HG02642 (cell line): ENCODE measurements around the gene RTEL1.
"Not testable (repeated sequence)": the region's sequence is repeated elsewhere in the genome, so short reads cannot be mapped to it uniquely, and the experiment has no call there.

Source experiments
- ATAC-seq: cut with Tn5 transposase; IDR thresholded peaks from one replicate; pipeline ENCODE4 v1.9.1; 2021; ENCODE audit warnings: mild to moderate bottlenecking; ENCODE audit not compliant: unreplicated experiment, poor library complexity

The RTEL1 gene

DNA sequence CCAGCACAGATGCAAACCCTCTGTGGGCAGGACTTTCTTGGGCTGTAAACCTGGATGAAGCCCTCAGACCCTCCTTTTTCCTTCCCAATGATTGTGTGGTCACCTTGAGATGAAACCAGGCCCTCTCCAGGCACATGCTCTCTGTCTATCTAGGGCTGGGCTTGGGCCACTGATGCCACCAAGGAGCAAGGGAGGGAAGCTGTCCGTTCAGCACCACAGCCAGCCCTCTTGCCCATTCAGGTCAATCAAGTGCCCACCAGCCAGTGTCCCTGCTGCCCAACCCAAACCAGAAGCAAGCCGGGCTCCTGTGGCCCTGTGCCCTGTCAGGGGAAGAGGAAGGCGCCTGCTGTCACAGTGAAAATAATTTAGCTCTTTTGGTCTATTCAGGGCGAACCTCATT lies 12.9 kb upstream of the RTEL1 start:
- ATAC-seq = no peak

DNA sequence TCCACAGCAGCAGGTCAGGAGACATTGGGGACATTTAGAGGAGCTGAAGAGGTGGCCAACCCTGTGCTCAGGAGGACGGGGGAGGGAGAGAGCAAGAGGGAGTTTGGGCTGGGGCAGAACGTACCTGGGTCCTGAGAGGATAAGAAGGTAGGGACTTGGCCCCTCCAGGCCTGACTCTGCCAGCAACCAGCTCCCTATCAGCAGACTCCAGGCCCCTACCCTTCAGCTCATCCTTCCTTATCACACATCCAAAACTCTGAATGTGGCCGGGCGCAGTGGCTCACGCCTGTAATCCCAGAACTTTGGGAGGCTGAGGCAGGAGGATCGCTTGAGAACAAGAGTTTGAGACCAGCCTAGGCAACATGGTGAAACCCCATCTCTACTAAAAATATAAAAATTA lies 9.9 kb upstream of the RTEL1 start:
- ATAC-seq = no peak

DNA sequence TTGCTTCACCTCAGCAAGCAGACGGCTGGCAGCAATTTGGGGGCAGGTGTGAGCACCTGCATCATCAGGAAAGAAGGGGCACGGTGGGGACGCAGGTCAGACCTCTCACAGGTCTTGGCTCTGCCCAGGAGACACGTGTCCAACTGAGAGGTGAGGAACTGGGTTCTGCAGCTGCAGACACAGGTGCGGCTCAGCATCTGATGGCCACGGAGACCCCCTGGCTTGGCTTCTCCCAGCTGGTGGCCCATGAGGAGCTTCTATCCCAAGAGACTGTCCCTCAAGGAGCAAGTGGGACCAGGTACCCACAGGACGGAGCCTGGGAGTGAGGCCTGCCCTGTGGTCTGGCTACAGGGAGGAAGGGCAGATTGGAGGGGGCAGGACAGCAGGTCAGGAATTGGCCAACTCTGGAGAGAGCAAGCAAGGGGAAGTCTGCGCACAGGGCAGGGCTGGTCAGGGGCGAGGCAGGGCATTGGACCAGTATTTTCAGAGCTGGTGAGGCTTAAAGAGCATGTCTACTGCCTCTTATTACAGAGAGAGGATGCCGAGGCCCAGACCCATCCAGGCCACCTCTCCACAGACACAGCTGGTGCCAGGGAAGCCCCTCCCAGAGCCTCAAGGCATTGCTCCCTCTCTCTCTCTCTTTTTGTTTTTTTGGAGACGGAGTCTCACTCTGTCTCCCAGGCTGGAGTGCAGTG lies 9.1 kb upstream of the RTEL1 start:
- ATAC-seq = no peak

DNA sequence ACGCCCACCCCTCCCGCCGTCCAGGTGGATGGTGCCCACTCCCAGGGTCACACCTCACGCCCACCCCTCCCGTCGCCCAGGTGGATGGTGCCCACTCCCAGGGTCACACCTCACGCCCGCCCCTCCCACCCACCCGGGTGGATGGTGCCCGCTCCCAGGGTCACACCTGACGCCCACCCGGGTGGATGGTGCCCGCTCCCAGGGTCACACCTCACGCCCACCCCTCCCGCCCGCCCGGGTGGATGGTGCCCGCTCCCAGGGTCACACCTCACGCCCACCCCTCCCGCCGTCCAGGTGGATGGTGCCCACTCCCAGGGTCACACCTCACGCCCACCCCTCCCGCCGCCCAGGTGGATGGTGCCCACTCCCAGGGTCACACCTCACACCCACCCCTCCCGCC lies 7.6 kb upstream of the RTEL1 start:
- ATAC-seq = not testable (repeated sequence)

DNA sequence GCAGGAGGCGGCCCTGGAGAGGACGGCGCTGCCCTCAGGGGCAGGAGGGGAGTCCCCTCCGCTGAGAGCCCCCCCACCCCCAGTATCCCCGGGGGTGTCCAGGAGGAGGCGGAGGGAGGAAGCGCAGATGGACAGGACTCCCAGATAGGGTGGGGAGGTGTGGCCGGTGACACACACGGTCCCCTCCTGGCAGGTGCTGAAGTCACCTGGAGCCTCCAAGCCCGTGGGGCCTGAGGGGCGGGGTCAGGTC lies 6.2 kb upstream of the RTEL1 start:
- ATAC-seq = no peak

DNA sequence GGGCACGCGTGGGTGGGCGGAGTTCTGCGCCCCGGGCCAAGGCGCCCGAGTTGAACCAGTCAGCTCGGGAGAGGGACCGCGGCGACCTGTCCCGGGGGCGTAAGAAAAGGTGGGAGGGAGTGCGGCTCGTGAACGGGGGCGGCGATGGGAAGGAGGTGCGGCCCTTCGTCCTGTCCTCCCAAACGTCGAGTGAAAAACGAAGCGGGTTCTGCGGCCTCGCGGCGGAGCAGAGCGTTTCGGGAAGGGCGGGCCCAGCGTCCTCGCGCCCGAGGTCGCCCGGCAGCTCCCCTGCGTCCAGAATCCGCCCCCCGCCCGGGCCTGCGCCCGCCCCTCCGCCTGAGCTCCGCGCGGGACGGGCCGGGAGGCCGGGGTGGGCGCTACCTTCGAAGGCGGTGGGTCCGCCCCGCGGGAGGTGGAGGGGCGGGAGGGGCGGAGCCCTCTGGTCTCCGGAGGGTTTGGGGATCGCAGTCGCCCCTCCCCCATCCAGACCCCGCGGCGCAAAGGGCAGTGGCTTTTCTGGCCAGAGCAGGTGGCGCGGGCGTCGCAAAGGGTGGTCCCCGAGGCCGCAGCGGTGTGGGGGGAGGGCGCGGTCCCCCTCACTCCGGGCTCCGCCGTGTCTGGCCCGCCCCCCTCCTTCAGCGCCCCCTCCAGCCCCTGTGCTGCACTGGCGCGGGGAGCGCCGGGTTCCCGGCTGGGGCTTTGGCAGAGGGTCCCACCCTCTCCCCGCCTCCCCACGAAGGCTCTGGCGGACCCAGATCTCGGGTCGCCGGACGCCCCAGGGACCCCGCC lies 5.7 kb upstream of the RTEL1 start:
- no peak for ATAC-seq

DNA sequence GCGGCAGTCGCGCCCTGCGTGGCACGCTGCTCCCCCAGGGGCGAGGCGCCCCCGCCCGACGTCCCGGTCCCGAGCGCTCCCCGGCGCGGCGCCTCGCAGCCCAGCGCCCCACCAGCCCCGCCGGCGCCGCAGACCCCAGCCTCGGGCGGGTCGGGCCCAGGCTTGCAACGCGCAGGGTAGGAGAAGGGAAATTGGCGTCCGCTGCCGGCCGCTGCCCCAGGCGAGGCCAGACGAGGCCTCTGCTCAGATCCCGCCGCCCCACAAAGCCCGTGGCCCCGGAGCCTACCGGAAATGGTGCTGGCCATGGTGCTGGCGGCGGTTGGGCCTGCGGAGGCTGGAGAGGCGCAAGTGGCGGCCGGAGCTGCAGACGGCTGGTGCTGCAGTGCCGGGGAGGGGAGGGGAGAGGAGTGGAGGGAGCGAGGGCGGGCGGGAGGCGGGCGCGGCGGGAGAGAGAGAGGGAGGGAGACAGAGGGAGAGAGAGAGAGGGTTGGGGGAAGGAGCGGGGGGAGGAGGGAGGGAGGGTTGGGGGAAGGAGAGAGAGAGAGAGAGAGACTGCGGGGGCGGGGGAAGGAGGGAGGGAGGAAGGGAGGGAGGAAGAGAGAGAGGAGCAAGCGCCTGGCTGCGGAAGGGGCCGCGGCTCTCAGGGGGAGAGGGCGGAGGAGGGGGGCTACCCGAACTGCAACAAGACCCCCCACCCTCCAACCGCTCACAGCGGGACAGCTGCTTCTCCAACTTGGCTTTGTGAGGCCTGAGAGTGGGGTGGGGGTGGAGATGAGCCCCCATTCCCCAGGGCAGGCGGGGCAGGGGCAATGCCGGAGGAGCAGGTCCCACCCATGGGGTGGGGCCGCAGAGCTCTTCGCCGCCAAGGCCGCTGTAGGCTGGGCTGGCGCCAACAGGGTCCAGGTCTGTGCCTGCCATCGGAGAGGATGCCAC lies 4.8 kb upstream of the RTEL1 start, which contains the start of gene STMN3:
STMN3 (minus strand) TSS at position 384 of the 933 bp plus-strand sequence; CDS start at position 305, 79 bp downstream.
- no peak for ATAC-seq

DNA sequence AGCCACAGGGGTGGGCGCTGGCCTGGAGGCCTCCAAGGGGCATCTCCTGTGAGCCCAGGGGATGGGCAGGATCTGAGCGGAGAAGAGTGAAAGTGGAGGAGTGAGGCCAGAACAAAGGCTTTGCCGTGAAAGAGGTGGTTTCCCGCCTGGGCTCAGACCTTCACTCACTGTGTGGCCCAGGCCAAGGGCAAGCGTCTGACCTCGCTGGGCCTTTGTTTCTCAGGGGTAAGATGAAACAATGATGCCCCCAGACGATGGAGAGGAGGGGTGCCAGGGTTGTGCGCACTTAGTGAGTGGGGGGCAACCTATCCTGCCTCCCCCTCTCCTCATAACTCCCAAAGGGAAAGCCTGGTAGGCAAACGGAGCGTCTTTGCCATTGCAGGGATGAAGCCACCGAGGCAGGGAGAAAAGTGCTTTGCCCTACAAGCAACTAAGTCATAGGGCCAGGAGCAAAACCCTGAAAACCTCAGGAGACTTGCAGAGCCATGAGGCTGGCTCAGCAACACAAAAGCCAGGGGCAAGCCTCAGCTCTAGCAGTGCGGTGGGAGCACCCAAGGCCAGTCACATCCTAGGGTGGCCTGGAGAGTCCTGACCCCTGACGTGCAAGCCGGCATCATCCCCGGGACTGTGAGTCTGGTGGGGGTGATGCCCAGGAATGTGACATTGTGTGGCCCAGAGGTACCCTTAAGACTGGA lies 4.0 kb upstream of the RTEL1 start:
- no peak for ATAC-seq

DNA sequence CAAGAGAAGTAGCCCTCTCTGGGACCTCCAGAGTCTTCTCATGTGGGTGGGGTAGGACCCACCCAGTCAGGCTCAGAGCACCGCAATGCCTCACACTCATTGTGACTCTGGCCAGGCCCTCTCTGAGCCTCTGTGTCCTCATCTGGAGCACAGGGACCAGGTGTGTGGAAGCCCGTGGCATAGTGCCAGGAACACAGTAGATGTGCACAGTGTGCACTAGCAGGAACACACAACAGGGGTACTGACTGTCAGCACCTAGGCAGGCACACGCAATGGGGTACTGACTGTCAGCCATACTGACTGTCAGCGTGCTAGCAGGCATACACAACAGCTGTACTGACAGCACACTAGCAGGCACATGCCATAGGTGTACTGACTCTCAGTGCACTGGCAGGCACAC lies 2.9 kb upstream of the RTEL1 start:
- ATAC-seq = no peak

DNA sequence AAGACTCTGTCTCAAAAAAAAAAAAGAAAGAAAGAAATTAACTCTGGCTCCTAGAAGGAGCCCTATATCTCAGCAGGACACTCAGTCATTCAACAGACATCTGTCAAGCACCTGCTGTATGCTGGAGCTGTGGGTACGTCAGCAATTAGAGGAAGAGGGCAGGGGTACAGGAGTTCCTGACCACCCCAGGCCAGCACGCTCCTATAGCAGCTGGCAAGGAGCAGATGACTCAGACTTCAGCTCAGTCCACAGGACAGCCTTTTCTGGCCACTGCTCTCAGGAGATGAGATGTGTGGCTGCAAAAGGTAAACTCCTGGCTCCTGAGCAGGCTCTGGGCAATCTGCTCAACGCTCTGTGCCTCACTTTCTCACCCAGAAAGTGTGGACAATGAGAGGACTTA lies 1.7 kb upstream of the RTEL1 start:
- ATAC-seq = no peak

DNA sequence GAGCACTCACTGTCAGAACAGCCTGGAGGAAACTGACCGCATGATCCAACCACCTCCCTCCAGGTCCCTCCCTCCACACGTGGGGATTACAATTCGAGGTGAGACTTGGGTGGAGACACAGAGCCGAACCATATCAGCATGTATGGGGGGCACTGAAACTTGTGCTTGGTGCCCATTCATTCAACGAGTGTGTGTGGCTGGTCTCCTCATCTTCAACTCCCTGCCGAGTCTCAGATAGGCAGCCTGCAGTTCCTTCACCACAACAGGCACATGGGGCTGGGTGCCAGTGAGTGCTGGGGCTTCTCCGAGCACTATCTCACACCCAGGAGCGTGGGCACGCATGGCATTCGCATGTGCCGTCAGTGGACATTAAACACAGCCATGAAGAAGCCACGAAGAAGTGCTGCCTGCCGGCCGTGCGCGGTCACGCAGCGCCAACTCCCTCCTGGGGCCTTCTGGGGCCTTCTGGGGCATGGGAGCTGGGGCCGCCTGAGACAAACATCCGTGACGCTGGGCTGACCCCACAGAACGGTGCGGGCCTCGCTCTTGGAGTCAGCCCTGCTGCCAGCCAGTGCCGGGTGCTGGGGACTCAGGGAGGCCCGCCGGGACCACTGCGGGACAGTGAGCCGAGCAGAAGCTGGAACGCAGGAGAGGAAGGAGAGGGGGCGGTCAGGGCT lies 714 bp upstream of the RTEL1 start:
- ATAC-seq = no peak

DNA sequence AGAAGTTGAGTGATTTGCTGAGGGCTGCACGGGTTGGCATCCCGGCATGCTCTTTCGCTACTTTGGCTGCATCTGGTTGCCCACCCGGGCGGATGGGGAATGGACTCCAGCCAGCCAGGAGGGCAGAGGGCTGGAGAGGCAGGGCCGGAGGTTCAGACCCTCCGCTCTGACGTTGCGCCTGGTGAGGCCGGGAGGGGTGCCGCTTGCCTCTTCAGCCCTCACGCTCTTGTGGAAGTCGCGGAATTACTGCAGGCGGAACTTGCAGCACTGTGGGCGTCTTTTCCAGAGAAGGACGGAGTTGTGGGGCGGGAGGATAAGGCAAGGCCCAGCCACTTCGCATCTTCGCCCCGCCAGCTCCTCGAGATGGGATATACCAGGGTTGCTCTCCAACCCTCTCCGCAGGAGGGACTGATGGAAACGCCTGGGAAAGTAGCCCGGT lies 656 bp downstream of the RTEL1 start:
- ATAC-seq = peak; percentile 25

DNA sequence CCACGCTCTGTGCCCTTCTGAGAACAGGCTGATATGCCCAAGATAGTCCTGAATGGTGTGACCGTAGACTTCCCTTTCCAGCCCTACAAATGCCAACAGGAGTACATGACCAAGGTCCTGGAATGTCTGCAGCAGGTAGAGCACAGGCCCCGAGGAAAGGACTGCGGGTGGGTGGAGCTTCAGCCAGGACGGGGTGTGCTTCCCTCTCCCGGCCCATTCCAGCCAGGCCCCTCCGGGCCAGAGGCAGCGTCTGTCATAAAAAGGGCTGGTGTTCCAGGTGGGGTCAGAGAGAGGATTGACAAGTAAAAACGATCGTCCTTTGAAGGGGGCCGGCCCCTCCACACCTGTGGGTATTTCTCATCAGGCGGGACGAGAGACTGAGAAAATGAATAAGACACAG lies 1.3 kb downstream of the RTEL1 start:
- no peak for ATAC-seq

DNA sequence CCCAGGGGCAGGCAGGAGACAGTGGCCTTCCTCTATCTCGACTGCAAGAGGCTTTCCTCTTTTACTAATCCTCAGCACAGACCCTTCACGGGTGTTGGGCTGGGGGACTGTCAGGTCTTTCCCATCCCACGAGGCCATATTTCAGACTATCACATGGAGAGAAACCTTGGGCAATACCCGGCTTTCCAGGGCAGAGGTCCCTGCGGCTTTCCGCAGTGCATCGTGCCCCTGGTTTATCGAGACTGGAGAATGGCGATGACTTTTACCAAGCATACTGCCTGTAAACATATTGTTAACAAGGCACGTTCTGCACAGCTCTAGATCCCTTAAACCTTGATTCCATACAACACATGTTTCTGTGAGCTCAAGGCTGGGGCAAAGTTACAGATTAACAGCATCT lies 2.1 kb downstream of the RTEL1 start:
- ATAC-seq = not testable (repeated sequence)

DNA sequence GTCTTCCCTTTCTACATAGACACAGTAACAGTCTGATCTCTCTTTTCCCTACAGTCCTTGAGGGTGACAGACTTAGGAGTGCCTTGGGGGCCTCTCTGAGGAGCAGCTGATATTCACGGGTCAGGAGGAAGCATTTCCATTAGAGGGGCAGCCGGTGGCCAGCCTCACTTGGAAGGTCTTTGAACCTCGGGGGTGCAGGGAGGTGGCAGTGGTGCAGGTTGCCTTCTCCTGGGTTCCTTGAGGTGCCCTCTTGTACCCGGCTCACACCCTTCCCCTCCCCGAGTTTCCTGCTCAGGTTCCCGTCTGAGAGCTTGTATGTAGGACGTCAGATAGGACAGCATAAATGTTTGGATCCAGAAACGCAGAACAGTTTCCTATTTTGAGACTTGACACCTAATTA lies 2.5 kb downstream of the RTEL1 start:
- no peak for ATAC-seq

DNA sequence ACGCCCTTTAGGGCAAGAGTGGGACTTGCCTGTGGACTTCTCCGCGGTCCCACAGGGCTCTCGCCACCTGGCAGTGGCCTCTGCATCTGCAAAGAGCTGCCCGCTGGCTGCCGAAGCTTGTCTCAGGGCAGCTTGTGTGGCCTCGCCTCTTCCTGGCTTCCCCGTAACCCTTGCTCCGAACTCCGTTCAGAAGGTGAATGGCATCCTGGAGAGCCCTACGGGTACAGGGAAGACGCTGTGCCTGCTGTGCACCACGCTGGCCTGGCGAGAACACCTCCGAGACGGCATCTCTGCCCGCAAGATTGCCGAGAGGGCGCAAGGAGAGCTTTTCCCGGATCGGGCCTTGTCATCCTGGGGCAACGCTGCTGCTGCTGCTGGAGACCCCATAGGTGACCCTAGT lies 3.0 kb downstream of the RTEL1 start:
- no peak for ATAC-seq

DNA sequence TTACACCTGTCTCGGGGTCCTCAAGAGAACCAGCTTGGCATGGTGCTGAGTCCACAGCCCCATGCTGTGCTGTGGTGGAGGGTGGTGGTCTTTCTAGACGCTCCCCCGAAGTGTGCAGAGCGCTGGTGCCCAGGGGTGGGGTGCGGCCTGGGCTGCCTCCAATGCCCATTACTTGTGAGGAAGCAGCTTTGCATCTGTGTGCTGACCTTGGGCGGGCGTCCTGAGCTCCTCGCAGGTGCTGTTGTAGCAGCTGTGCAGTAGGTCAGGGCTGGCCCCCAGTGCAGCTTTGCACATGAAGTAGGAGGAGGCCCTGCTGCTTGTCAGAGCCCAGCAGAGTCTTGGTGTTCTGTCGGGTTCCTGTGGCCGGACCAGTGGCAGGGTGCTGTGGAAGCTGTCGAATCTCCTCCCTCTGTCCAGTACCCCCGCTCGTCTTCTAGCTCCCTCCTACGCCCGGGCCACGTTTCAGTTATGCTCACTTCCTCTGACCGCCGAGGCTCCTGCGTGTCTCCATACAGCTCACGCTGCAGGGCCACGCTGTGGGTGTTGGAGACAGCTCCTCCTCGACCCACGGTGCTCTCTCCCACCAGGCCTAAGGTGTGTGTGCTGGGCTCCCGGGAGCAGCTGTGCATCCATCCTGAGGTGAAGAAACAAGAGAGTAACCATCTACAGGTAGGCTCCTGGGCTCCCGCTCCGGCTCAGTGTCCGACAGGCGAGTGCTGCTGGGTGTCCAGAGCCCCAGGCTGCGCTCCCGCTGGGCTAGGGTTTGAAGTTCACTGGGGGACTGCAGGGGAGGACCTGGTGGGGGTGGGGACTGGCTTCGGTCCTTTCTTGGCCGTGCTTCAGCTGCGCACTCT lies 4.1 kb downstream of the RTEL1 start:
- ATAC-seq = no peak

DNA sequence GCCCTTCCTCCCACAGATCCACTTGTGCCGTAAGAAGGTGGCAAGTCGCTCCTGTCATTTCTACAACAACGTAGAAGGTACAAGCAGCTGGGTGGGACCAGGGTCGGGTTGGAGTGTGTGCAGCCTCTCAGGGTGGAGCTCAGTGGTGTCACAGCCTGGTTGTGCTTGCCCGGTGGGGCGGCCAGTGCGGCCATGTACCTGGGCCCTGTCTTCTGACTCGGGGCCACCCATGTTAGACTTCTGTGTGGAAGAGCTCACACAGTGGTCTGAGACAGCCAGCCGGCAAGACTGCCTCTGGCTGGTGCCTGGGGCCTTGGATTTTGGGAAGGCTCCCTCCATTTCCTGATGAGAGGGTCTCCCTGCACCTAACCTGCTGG lies 4.7 kb downstream of the RTEL1 start:
- no peak for ATAC-seq
